SK-N-SH (cell line): ENCODE data around the gene PECR. TPM values are rescaled to one million over a fixed set of nuclear protein-coding genes. Genes with fewer than 3 reads are reported as not detected.

ENCODE experiments used
- CTCF ChIA-PET: fragments of 300-600, 350-600 bp; formaldehyde crosslinking; extraction: SDS; loops from one replicate; lab custom pipeline; 2021; lab: Yijun Ruan, JAX
- POLR2A ChIA-PET: fragments of 350-600 bp; sonication (Branson Sonifier 250); formaldehyde crosslinking; extraction: SDS; loops from one replicate; lab custom pipeline; 2020; ENCODE audit warnings: antibody characterized with exemption, inconsistent platforms; lab: Yijun Ruan, JAX
- DNase-seq: peaks from one replicate; pipeline ENCODE4 v3.0.0; 2012
- H2AFZ ChIP-seq: fragments of 200-600 bp; sonication (generic); 2 replicates; pipeline ENCODE4 v1.8.1; 2016; ENCODE audit warnings: antibody characterized with exemption, mild to moderate bottlenecking, low read depth
- H3F3A ChIP-seq: fragments of 200-600 bp; sonication (generic); replicated peaks from 2 replicates; pipeline ENCODE3; 2016; ENCODE audit warnings: antibody characterized with exemption, mild to moderate bottlenecking; ENCODE audit not compliant: insufficient read depth
- H3K27ac ChIP-seq, 2 experiments: fragments of 200-500 bp in 1 of 2; fragments of 200-600 bp in 1 of 2; sonication (Bioruptor generic) in 1 of 2; sonication (generic), shearing (Covaris generic) in 1 of 2; 2 replicates each; pipeline versions ENCODE4 v1.5.1 to v1.6.1; 2014 to 2016; ENCODE audit warnings: low read depth in 2 of 2, inconsistent platforms in 1 of 2, low read length in 1 of 2, mild to moderate bottlenecking in 1 of 2, mixed read lengths in 1 of 2
- H3K27me3 ChIP-seq: fragments of 200-600 bp; sonication (generic), shearing (Covaris generic); 2 replicates; pipeline ENCODE4 v1.6.1; 2016; ENCODE audit warnings: mixed run types; ENCODE audit not compliant: insufficient read depth
- H3K36me3 ChIP-seq, 2 experiments: fragments of 200-500 bp in 1 of 2; fragments of 200-600 bp in 1 of 2; sonication (Bioruptor generic) in 1 of 2; sonication (generic) in 1 of 2; replicated peaks in 1 of 2; 2 replicates each; pipeline versions ENCODE3 to v1.5.1; 2014 to 2016; ENCODE audit warnings: low read length in 1 of 2, mild to moderate bottlenecking in 1 of 2; ENCODE audit not compliant: insufficient read depth in 2 of 2, control insufficient read depth in 1 of 2
- H3K4me1 ChIP-seq, 2 experiments: fragments of 200-500 bp in 1 of 2; fragments of 200-600 bp in 1 of 2; sonication (Bioruptor generic) in 1 of 2; sonication (generic), shearing (Covaris generic) in 1 of 2; 2 replicates each; pipeline versions ENCODE4 v1.5.1 to v1.6.1; 2014 to 2016; ENCODE audit warnings: low read depth in 1 of 2, low read length in 1 of 2, mixed run types in 1 of 2; ENCODE audit not compliant: insufficient read depth in 2 of 2, control insufficient read depth in 1 of 2
- H3K4me2 ChIP-seq: fragments of 200-600 bp; sonication (generic), shearing (Covaris generic); 2 replicates; pipeline ENCODE4 v1.6.1; 2017; ENCODE audit warnings: mixed run types
- H3K4me3 ChIP-seq, 2 experiments: fragments of 200-500 bp in 1 of 2; fragments of 200-600 bp in 1 of 2; sonication (Bioruptor generic) in 1 of 2; sonication (generic), shearing (Covaris generic) in 1 of 2; 2 replicates each; pipeline versions ENCODE4 v1.5.1 to v1.8.1; 2014 to 2016; ENCODE audit warnings: low read depth in 2 of 2, inconsistent platforms in 1 of 2, low read length in 1 of 2, mild to moderate bottlenecking in 1 of 2, mixed read lengths in 1 of 2, moderate library complexity in 1 of 2
- H3K79me2 ChIP-seq: fragments of 200-600 bp; sonication (generic); 2 replicates; pipeline ENCODE4 v1.8.1; 2017; ENCODE audit warnings: mild to moderate bottlenecking; ENCODE audit not compliant: insufficient read depth
- H3K9ac ChIP-seq: fragments of 200-600 bp; sonication (generic); 2 replicates; pipeline ENCODE4 v1.6.1; 2017; ENCODE audit warnings: mixed run types
- H3K9me2 ChIP-seq: fragments of 200-600 bp; sonication (generic); 2 replicates; pipeline ENCODE4 v1.6.1; 2017; ENCODE audit warnings: mixed run types
- H3K9me3 ChIP-seq: fragments of 200-600 bp; sonication (generic); 2 replicates; pipeline ENCODE4 v1.6.1; 2017; ENCODE audit warnings: mixed run types, mild to moderate bottlenecking, moderate library complexity
- H4K20me1 ChIP-seq: fragments of 200-600 bp; sonication (generic); 2 replicates; pipeline ENCODE4 v1.6.1; 2017; ENCODE audit warnings: mild to moderate bottlenecking, mixed run types; ENCODE audit not compliant: insufficient read depth
- CTCF ChIP-seq: fragments of 200-600 bp; sonication (generic); IDR thresholded peaks from 2 replicates; pipeline ENCODE4 v1.6.1; 2017; ENCODE audit warnings: antibody characterized with exemption, mild to moderate bottlenecking, moderate library complexity
- ELF1 ChIP-seq: IDR thresholded peaks from 2 replicates; pipeline ENCODE4 v1.4.0; 2012
- FOSL2 ChIP-seq: IDR thresholded peaks from 2 replicates; pipeline ENCODE4 v1.4.0; 2012; ENCODE audit warnings: low read depth, mild to moderate bottlenecking, moderate library complexity, borderline replicate concordance
- FOXM1 ChIP-seq: IDR thresholded peaks from 2 replicates; pipeline ENCODE4 v1.4.0; 2012; ENCODE audit warnings: low read depth, mild to moderate bottlenecking
- GATA2 ChIP-seq: sonication (generic); formaldehyde crosslinking; IDR thresholded peaks from 2 replicates; pipeline ENCODE4 v1.5.0; 2020; ENCODE audit warnings: mild to moderate bottlenecking, missing genetic modification reagents
- MAX ChIP-seq: IDR thresholded peaks from 2 replicates; pipeline ENCODE4 v1.4.0; 2012; ENCODE audit warnings: low read depth
- MEF2A ChIP-seq: IDR thresholded peaks from 2 replicates; pipeline ENCODE4 v1.4.0; 2012; ENCODE audit warnings: low read depth, borderline replicate concordance
- MXI1 ChIP-seq: IDR thresholded peaks from 2 replicates; pipeline ENCODE4 v1.6.1; 2012; ENCODE audit warnings: mild to moderate bottlenecking, low read depth, low read length, improper control_type of control experiment
- NFIC ChIP-seq: IDR thresholded peaks from 2 replicates; pipeline ENCODE4 v1.4.0; 2012; ENCODE audit warnings: borderline replicate concordance
- PBX3 ChIP-seq: IDR thresholded peaks from 2 replicates; pipeline ENCODE4; 2012
- RAD21 ChIP-seq: IDR thresholded peaks from 2 replicates; pipeline ENCODE4 v1.6.1; 2012; ENCODE audit warnings: mild to moderate bottlenecking, low read length
- RCOR1 ChIP-seq: fragments of 150-350 bp; IDR thresholded peaks from 2 replicates; pipeline ENCODE4 v1.6.1; 2017; ENCODE audit warnings: antibody characterized with exemption, low read length
- RXRA ChIP-seq: IDR thresholded peaks from 2 replicates; pipeline ENCODE4 v1.4.0; 2012; ENCODE audit warnings: low read depth, mild to moderate bottlenecking, borderline replicate concordance
- SIN3A ChIP-seq: IDR thresholded peaks from 2 replicates; pipeline ENCODE4 v1.6.1; 2012; ENCODE audit warnings: low read depth, mild to moderate bottlenecking, low read length, moderate library complexity, borderline replicate concordance
- TAF1 ChIP-seq: IDR thresholded peaks from 2 replicates; pipeline ENCODE4 v1.6.1; 2012; ENCODE audit warnings: low read depth, mild to moderate bottlenecking, low read length, moderate library complexity, borderline replicate concordance
- TEAD4 ChIP-seq: IDR thresholded peaks from 2 replicates; pipeline ENCODE4 v1.4.0; 2012; ENCODE audit warnings: mild to moderate bottlenecking, borderline replicate concordance; ENCODE audit not compliant: insufficient read depth
- USF1 ChIP-seq: IDR thresholded peaks from 2 replicates; pipeline ENCODE4 v1.4.0; 2012; ENCODE audit warnings: low read depth, borderline replicate concordance
- YY1 ChIP-seq: IDR thresholded peaks from 2 replicates; pipeline ENCODE4 v1.4.0; 2012; ENCODE audit warnings: low read depth, mild to moderate bottlenecking
- WGBS: methylation state at CpG from one replicate; pipeline ENCODE4 v1.1.6; 2017; ENCODE audit warnings: low lambda C conversion rate; 5-methylcytosine and 5-hydroxymethylcytosine counted together
- polyA plus RNA-seq, 3 experiments: library from polyadenylated mRNA; depleted of rRNA; stranded (reverse); fragments of >200 nt; gene quantifications; 2 replicates each; pipeline ENCODE4 v1.2.3, GENCODE V29; 2012

The PECR gene
- polyA plus RNA-seq, 1 of the 3 experiments (the other 2 are of a cell fraction): 18.6 TPM

- H3K4me2 ChIP-seq: no peak overlapping the region
- CTCF ChIA-PET: interaction anchor here (1.0 to 11.7 kb wide), 2 partner anchors 8 to 20 kb away, joined by 3 to 109 read pairs; no protein-coding TSS in a partner anchor
Observed at GRCh38 chr2:216014986-216015385, 66.6 kb downstream of the PECR start.

GRCh38 chr2:216014006-216014405, 67.6 kb downstream of the PECR start:
- WGBS: 92% methylated on average over 8 of the region's 8 CpGs
- peaks cover 0 to 14% of the 10 kb centered on the region in 2 experiments; a peak in 3 of 4 replicates for H3K4me1 ChIP-seq
- no peaks in the 10 kb centered on the region; the same call in 1 of the 2 replicates for H3K79me2 ChIP-seq
- no peak overlapping the region for H3K27ac ChIP-seq
- no peak for DNase-seq
- no peaks in the 10 kb centered on the region for H3K36me3 ChIP-seq
- no peaks in the 10 kb centered on the region for H4K20me1 ChIP-seq
- no peaks in the 10 kb centered on the region for H3K27me3 ChIP-seq
- peak overlapping the region; percentile 62; the same call in 1 of the 2 replicates for H3K9ac ChIP-seq
- H3K4me3 ChIP-seq: no peak overlapping the region
- H2AFZ ChIP-seq: 0 out of 2 replicates have a peak overlapping the region, but pooled peaks have one; percentile 99
- ChIA-PET CTCF (interaction anchor here (0.7 to 2.7 kb wide), 7 partner anchors 9 to 76 kb away, joined by 3 to 15 read pairs (median 4); no protein-coding TSS in a partner anchor), POLR2A (no interaction called here)
- no peaks in the 10 kb centered on the region for H3K9me2 ChIP-seq
- peak overlapping the region; percentile 100; the same call in 1 of the 2 replicates for H3K4me2 ChIP-seq
- H3K9me3 ChIP-seq: no peaks in the 10 kb centered on the region
- TF ChIP-seq RXRA (no peak), RCOR1 (no peak), CTCF (no peak), RAD21 (no peak), GATA2 (CRISPR knock-in tag) (no peak), FOSL2 (no peak), FOXM1 (no peak), PBX3 (no peak), TEAD4 (no peak), MAX (no peak), SIN3A (no peak), MEF2A (no peak), ELF1 (no peak), USF1 (no peak)
- peaks cover 19% of the 10 kb centered on the region for H3F3A ChIP-seq

More at GRCh38 chr2:216014986-216015385, 66.6 kb downstream of the PECR start:
- POLR2A ChIA-PET: no interaction called here
- Histone ChIP-seq H3F3A (peaks cover 19% of the 10 kb centered on the region), H3K79me2 (no peaks in the 10 kb centered on the region; the same call in 1 of the 2 replicates), H3K27me3 (no peaks in the 10 kb centered on the region), H4K20me1 (no peaks in the 10 kb centered on the region), H3K27ac (no peak overlapping the region), H3K9me2 (no peaks in the 10 kb centered on the region), H3K9ac (no peak overlapping the region), H3K36me3 (no peaks in the 10 kb centered on the region), H2AFZ (no peak overlapping the region), H3K4me1 (peaks cover 0 to 14% of the 10 kb centered on the region in 2 experiments; a peak in 3 of 4 replicates), H3K9me3 (no peaks in the 10 kb centered on the region), H3K4me3 (no peak overlapping the region)
- WGBS: 88% methylated on average over 23 of the region's 23 CpGs
- TF ChIP-seq RXRA: no peak
- no peak for TF ChIP-seq MEF2A
- no peak for TF ChIP-seq FOSL2
- no peak for TF ChIP-seq TEAD4
- TF ChIP-seq USF1: no peak
- TF ChIP-seq TAF1: no peak
- TF ChIP-seq GATA2 (CRISPR knock-in tag): no peak
- no peak for TF ChIP-seq RCOR1
- TF ChIP-seq NFIC: no peak
- TF ChIP-seq YY1: no peak
- TF ChIP-seq MXI1: no peak
- no peak for DNase-seq
